ENCODE data around the gene MYF5.
"Not testable (repeated sequence)": the region's sequence is repeated elsewhere in the genome, so short reads cannot be mapped to it uniquely, and the experiment has no call there.

DNA sequence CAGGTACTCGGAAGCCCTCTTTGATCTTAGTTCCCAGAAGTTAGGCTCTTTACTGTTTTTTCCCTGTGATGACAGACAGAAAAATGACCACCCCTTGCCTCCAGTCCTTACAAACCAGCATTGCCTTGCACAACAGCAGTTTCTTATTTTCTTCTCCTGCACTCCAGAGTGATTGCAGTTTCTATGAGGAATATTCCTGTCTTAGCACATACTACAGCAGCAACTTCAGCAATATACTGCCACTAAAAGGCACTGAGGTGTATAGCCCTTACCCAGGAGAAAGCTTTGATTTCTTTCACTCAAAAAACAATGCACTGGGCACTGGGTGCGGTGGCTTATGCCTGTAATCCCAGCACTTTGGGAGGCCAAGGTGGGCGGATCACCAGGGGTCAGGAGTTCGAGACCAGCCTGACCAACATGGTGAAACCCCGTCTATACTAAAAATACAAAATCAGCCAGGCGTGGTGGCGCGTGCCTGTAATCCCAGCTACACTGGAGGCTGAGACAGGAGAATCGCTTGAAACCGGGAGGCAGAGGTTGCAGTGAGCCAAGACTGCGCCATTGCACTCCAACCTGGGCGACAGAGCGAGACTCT is 40.6 kb upstream of the MYF5 start:
- TF ChIP-seq POLR2A (IDR thresholded peaks at IDR 0.05), result not testable (repeated sequence)
- TF ChIP-seq, protein P1, sequence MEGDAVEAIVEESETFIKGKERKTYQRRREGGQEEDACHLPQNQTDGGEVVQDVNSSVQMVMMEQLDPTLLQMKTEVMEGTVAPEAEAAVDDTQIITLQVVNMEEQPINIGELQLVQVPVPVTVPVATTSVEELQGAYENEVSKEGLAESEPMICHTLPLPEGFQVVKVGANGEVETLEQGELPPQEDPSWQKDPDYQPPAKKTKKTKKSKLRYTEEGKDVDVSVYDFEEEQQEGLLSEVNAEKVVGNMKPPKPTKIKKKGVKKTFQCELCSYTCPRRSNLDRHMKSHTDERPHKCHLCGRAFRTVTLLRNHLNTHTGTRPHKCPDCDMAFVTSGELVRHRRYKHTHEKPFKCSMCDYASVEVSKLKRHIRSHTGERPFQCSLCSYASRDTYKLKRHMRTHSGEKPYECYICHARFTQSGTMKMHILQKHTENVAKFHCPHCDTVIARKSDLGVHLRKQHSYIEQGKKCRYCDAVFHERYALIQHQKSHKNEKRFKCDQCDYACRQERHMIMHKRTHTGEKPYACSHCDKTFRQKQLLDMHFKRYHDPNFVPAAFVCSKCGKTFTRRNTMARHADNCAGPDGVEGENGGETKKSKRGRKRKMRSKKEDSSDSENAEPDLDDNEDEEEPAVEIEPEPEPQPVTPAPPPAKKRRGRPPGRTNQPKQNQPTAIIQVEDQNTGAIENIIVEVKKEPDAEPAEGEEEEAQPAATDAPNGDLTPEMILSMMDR (IDR thresholded peaks at IDR 0.05), result not testable (repeated sequence)
